Measurements from ENCODE around the gene NKPD1. TPM values are rescaled to one million over a fixed set of nuclear protein-coding genes. Genes with fewer than 3 reads are reported as not detected.

Gene NKPD1
- total and polyA plus RNA-seq, 10 donors: 0.17 to 0.77 (median 0.21) TPM; not detected in 1

GRCh38 chr19:45130888-45131615 is 29.7 kb downstream of the NKPD1 start:
- no peak for DNase-seq
- TF ChIP-seq CTCF (IDR thresholded peaks at IDR 0.05 in 8 of 11, conservative IDR thresholded peaks at IDR 0.05 in 3 of 11) (peak in 3 of 11 experiments; percentile 19 to 22 (median 21)), POLR2AphosphoS5 (IDR thresholded peaks at IDR 0.05) (no peak), POLR2A (IDR thresholded peaks at IDR 0.05) (no peak)
- no peak overlapping the region for H3K27ac ChIP-seq
- no peaks in the 10 kb centered on the region for H3K9me3 ChIP-seq
- WGBS, 5 donors: 54 to 75% (median 71%) methylated on average over 9 to 13 of the region's 13 CpGs
- peaks cover 0 to 9% (median 0%) of the 10 kb centered on the region in 6 donors for H3K36me3 ChIP-seq
- intact Hi-C loops (cut with DNase I; ENCODE audit: low total_unique reads): no loop called here
- H3K4me1 ChIP-seq: peaks cover 2 to 47% (median 22%) of the 10 kb centered on the region in 6 donors
- H3K27me3 ChIP-seq (replicated peaks in 1 of 7): no peaks in the 10 kb centered on the region
- H3K4me3 ChIP-seq: no peak overlapping the region

GRCh38 chr19:45130236-45130635 is 30.5 kb downstream of the NKPD1 start:
- H3K4me1 ChIP-seq: peaks cover 3 to 46% (median 20%) of the 10 kb centered on the region in 6 donors
- intact Hi-C loops (cut with DNase I; ENCODE audit: low total_unique reads): no loop called here
- no peaks in the 10 kb centered on the region for H3K27me3 ChIP-seq (replicated peaks in 1 of 7)
- 87 to 94% (median 94%) methylated on average over 13 of the region's 13 CpGs for WGBS, 5 donors
- H3K36me3 ChIP-seq: peaks cover 0 to 9% (median 0%) of the 10 kb centered on the region in 6 donors
- TF ChIP-seq POLR2AphosphoS5 (IDR thresholded peaks at IDR 0.05): peak in 1 of 3 donors; percentile 34
- TF ChIP-seq POLR2A (IDR thresholded peaks at IDR 0.05): no peak
- no peak overlapping the region for H3K27ac ChIP-seq
- H3K9me3 ChIP-seq: no peaks in the 10 kb centered on the region
- H3K4me3 ChIP-seq: no peak overlapping the region
- DNase-seq: no peak

- Histone ChIP-seq H3K9me3 (no peaks in the 10 kb centered on the region), H3K4me3 (no peak overlapping the region), H3K27me3 (replicated peaks in 1 of 7) (no peaks in the 10 kb centered on the region), H3K4me1 (peaks cover 3 to 32% (median 13%) of the 10 kb centered on the region in 6 donors), H3K27ac (no peak overlapping the region), H3K36me3 (peaks cover 0 to 5% (median 0%) of the 10 kb centered on the region in 6 donors)
- WGBS, 5 donors: 62 to 83% (median 81%) methylated on average over 5 of the region's 5 CpGs
- no peak for DNase-seq
- intact Hi-C loops (cut with DNase I; ENCODE audit: low total_unique reads): no loop called here
- no peak for TF ChIP-seq POLR2AphosphoS5 (IDR thresholded peaks at IDR 0.05)
- TF ChIP-seq CTCF (IDR thresholded peaks at IDR 0.05 in 8 of 11, conservative IDR thresholded peaks at IDR 0.05 in 3 of 11): no peak
- TF ChIP-seq POLR2A (IDR thresholded peaks at IDR 0.05): no peak
Observed at GRCh38 chr19:45128806-45129205, 32.0 kb downstream of the NKPD1 start.

- intact Hi-C loops (cut with DNase I; ENCODE audit: low total_unique reads): no loop called here
- TF ChIP-seq POLR2A (IDR thresholded peaks at IDR 0.05) (no peak), CTCF (IDR thresholded peaks at IDR 0.05 in 8 of 11, conservative IDR thresholded peaks at IDR 0.05 in 3 of 11) (no peak), POLR2AphosphoS5 (IDR thresholded peaks at IDR 0.05) (no peak)
- no peak for DNase-seq
Observed at GRCh38 chr19:45128146-45128545, 32.6 kb downstream of the NKPD1 start.

More at GRCh38 chr19:45128146-45128545, 32.6 kb downstream of the NKPD1 start:
- WGBS, 5 donors: 95 to 98% (median 97%) methylated on average over 5 of the region's 5 CpGs
- Histone ChIP-seq H3K36me3 (peaks cover 0 to 9% (median 0%) of the 10 kb centered on the region in 6 donors), H3K4me1 (peaks cover 3 to 25% (median 11%) of the 10 kb centered on the region in 6 donors), H3K27me3 (replicated peaks in 1 of 7) (no peaks in the 10 kb centered on the region), H3K27ac (no peak overlapping the region), H3K9me3 (no peaks in the 10 kb centered on the region), H3K4me3 (no peak overlapping the region)

Measured in spleen (tissue), 11 donors.